Smooth muscle cell (in vitro differentiated cells): ENCODE results near the gene RGS16. TPM values are rescaled to one million over a fixed set of nuclear protein-coding genes. Genes with fewer than 3 reads are reported as not detected.
"Not testable (repeated sequence)": the region's sequence is repeated elsewhere in the genome, so short reads cannot be mapped to it uniquely, and the experiment has no call there.

Experiments used
- DNase-seq: peaks from one replicate; lab custom pipeline; 2025; ENCODE audit not compliant: unreplicated experiment; lab: John Stamatoyannopoulos, UW
- H2AFZ ChIP-seq: fragments of 200-600 bp; sonication (generic); 2 replicates; pipeline ENCODE4 v1.6.0; 2016; ENCODE audit warnings: antibody characterized with exemption, low read depth, mild to moderate bottlenecking
- H3F3A ChIP-seq: fragments of 200-600 bp; sonication (generic); 2 replicates; pipeline ENCODE4 v1.6.0; 2017; ENCODE audit warnings: antibody characterized with exemption, low read depth
- H3K27ac ChIP-seq: fragments of 200-600 bp; sonication (generic); 2 replicates; pipeline ENCODE4 v1.5.1; 2016; ENCODE audit warnings: low read depth, mild to moderate bottlenecking
- H3K27me3 ChIP-seq: fragments of 200-600 bp; sonication (generic); 2 replicates; pipeline ENCODE4 v1.6.1; 2016; ENCODE audit warnings: low read depth, mild to moderate bottlenecking
- H3K36me3 ChIP-seq: fragments of 200-600 bp; sonication (generic); 2 replicates; pipeline ENCODE4 v1.5.1; 2016; ENCODE audit warnings: low read depth
- H3K4me1 ChIP-seq: fragments of 200-600 bp; sonication (generic); 2 replicates; pipeline ENCODE4 v1.5.1; 2016; ENCODE audit warnings: low read depth
- H3K4me2 ChIP-seq: fragments of 200-600 bp; sonication (generic); 2 replicates; pipeline ENCODE4 v1.6.0; 2016; ENCODE audit warnings: mild to moderate bottlenecking
- H3K4me3 ChIP-seq: fragments of 200-600 bp; sonication (generic); 2 replicates; pipeline ENCODE4 v1.5.1; 2016; ENCODE audit warnings: mild to moderate bottlenecking
- H3K79me2 ChIP-seq: fragments of 200-600 bp; sonication (generic); 2 replicates; pipeline ENCODE4 v1.6.0; 2016; ENCODE audit warnings: low read depth, mild to moderate bottlenecking
- H3K9ac ChIP-seq: fragments of 200-600 bp; sonication (generic); 2 replicates; pipeline ENCODE4 v1.6.0; 2016; ENCODE audit warnings: low read depth
- H3K9me3 ChIP-seq: fragments of 200-600 bp; sonication (generic); replicated peaks from 2 replicates; pipeline ENCODE4 v1.5.1; 2016; ENCODE audit warnings: low read depth
- H4K20me1 ChIP-seq: fragments of 200-600 bp; sonication (generic); 2 replicates; pipeline ENCODE4 v1.6.0; 2016; ENCODE audit warnings: low read depth
- CTCF ChIP-seq: fragments of 200-600 bp; sonication (generic); IDR thresholded peaks from 2 replicates; pipeline ENCODE4 v1.5.1; 2017; ENCODE audit warnings: borderline replicate concordance, mild to moderate bottlenecking, antibody characterized with exemption; ENCODE audit not compliant: insufficient read depth, poor library complexity, severe bottlenecking
- WGBS: methylation state at CpG from one replicate; pipeline ENCODE4 v1.1.7; 2016; ENCODE audit warnings: low lambda C conversion rate; 5-methylcytosine and 5-hydroxymethylcytosine counted together
- polyA plus RNA-seq: library from polyadenylated mRNA; unstranded; fragments of >200 nt; fragmentation: Nextera tagmentation; extraction: Ambion mirVana; gene quantifications from 2 replicates; pipeline ENCODE4 v1.2.1, GENCODE V29; 2016
- total RNA-seq: library from RNA; depleted of rRNA; stranded (reverse); fragments of >200 nt; gene quantifications from 2 replicates; pipeline ENCODE4 v1.2.3, GENCODE V29; 2014

RGS16 gene
- total and polyA plus RNA-seq, 2 experiments from 2014 or later = 2.9 to 9.9 TPM

GRCh38 chr1:182633657-182634281, 29.6 kb upstream of the RGS16 start:
- Histone ChIP-seq H3K9me3 (no peaks in the 10 kb centered on the region), H3K4me3 (no peak overlapping the region), H4K20me1 (no peaks in the 10 kb centered on the region), H3K9ac (no peak overlapping the region), H3K4me2 (no peak overlapping the region), H3K27me3 (no peaks in the 10 kb centered on the region), H3K36me3 (no peaks in the 10 kb centered on the region), H3K79me2 (no peaks in the 10 kb centered on the region), H3K4me1 (peaks cover 33% of the 10 kb centered on the region), H2AFZ (no peak overlapping the region), H3K27ac (no peak overlapping the region), H3F3A (no peaks in the 10 kb centered on the region)
- DNase-seq = no peak
- TF ChIP-seq CTCF = no peak
- WGBS = 71% methylated on average over 11 of the region's 11 CpGs

GRCh38 chr1:182633031-182633430, 28.8 kb upstream of the RGS16 start:
- DNase-seq = no peak
- Histone ChIP-seq H2AFZ (no peak overlapping the region), H3K4me1 (peaks cover 35% of the 10 kb centered on the region), H3K27me3 (no peaks in the 10 kb centered on the region), H3K9ac (no peak overlapping the region), H3K9me3 (no peaks in the 10 kb centered on the region), H3K79me2 (no peaks in the 10 kb centered on the region), H3K36me3 (no peaks in the 10 kb centered on the region), H4K20me1 (no peaks in the 10 kb centered on the region), H3K27ac (no peak overlapping the region), H3K4me3 (no peak overlapping the region), H3K4me2 (no peak overlapping the region), H3F3A (no peaks in the 10 kb centered on the region)
- TF ChIP-seq CTCF = no peak

- not testable (repeated sequence) for H3K27ac ChIP-seq, H4K20me1 ChIP-seq, DNase-seq, H3K4me3 ChIP-seq, H3K4me2 ChIP-seq, H3K9me3 ChIP-seq, H3F3A ChIP-seq, H3K27me3 ChIP-seq, H3K36me3 ChIP-seq, H2AFZ ChIP-seq, H3K9ac ChIP-seq, H3K79me2 ChIP-seq
- WGBS = 42% methylated on average over 12 of the region's 12 CpGs
- H3K4me1 ChIP-seq = peaks cover 35% of the 10 kb centered on the region
Measured at GRCh38 chr1:182632441-182632857, 28.3 kb upstream of the RGS16 start.

- no peak for TF ChIP-seq CTCF
- WGBS = 97% methylated on average over 1 of the region's 1 CpG
- H4K20me1 ChIP-seq = no peaks in the 10 kb centered on the region
Measured at GRCh38 chr1:182631954-182632353, 27.8 kb upstream of the RGS16 start.

More at GRCh38 chr1:182631954-182632353, 27.8 kb upstream of the RGS16 start:
- Histone ChIP-seq H3K79me2 (no peaks in the 10 kb centered on the region), H3K4me2 (no peak overlapping the region), H3K27me3 (no peaks in the 10 kb centered on the region), H2AFZ (no peak overlapping the region), H3K36me3 (no peaks in the 10 kb centered on the region), H3K9me3 (no peaks in the 10 kb centered on the region), H3K9ac (no peak overlapping the region), H3F3A (peaks cover 4% of the 10 kb centered on the region), H3K4me1 (peaks cover 35% of the 10 kb centered on the region), H3K27ac (no peak overlapping the region), H3K4me3 (no peak overlapping the region)
- no peak for DNase-seq
